SKM-1 (cell line): ENCODE data around the gene PYDC1.
"Not testable (repeated sequence)": the region's sequence is repeated elsewhere in the genome, so short reads cannot be mapped to it uniquely, and the experiment has no call there.

Source experiments
- DNase-seq: peaks from one replicate; lab custom pipeline; 2025; ENCODE audit not compliant: unreplicated experiment; lab: John Stamatoyannopoulos, UW

Gene PYDC1

DNA sequence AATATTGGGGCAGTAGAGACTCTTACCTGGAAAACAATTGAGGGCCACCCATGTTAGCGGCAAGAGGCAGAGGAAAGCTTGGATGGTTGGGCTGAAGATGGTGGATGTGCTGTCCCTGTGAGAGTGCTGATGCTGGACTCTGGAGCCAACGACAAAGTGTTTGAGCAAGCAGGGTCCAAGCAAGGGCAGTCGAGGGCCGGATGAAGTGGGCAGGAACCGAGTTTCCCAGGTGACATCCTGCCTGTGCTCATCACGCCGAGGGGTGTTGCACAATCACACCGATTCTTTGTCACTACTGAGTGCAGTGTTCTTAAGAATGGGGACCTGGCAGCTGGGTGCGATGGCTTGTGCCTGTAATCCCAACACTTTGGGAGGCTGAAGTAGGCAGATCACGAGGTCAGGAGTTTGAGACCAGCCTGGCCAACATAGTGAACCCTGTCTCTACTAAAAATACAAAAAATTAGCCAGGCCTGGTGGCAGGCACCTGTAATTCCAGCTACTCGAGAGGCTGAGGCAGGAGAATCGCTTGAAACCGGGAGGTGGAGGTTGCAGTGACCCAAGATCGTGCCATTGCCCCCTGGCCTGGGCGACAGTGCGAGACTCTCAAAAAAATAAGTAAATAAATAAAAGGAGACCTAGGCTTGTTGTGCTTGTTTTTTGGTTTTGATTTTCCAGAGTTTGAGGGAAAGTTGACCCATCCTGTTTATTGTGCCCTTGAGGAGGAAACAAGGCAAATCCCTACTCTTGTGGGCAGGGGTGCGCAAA, 20.4 kb downstream of the PYDC1 start:
- DNase-seq, result no peak

DNA sequence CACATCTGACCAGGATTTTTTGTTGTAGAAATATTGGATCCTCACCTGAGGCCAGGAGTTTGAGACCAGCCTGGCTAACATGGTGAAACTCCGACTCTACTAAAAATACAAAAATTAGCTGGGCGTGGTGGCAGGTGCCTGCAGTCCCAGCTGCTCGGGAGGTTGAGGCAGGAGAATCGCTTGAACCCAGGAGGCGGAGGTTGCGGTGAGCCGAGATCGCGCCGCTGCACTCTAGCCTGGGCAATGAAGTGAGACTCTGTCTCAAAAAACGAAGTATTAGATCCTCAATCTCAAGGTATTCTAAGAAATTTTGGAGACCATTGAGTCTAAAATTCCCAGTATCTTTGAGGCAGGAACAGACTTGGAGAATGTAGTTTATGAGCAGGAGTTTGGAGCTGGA, 21.1 kb downstream of the PYDC1 start:
- not testable (repeated sequence) for DNase-seq

DNA sequence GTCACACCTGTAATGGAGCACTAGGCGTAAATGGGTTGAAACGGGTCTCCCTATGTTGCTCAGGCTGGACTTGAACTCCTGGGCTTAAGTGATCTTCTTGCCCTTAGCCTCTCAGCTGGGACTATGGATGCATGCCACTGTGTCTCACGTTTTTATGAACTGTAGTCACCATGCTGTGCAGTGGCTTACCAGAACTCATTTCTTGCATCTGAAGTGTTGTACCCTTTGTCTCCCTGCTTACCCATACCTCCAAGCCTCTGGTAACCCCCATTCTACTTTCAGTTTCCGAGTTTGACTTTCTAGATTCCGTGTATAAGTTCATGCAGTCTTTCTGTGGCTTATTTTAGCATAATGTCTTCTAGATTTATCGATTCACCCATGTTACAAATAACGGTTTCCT, 22.0 kb downstream of the PYDC1 start:
- no peak for DNase-seq

DNA sequence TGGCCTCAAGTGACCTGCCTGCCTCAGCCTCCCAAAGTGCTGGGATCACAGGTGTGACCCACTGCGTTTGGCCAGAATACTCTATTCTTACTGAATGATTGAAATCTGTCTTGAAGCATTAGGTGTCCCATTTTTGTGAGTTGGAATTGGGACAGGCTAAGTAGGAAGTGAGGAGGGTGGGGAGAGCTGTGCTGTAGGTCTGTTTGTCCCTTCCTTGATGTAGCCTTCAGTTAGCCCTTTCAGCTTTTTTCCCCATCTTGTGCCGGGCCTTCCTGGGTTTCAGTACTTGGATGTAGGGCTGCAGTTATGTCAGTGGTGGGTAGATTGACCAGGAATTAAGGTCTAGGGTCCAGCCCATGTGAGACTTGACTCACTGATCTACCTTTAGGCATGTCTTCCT, 23.1 kb downstream of the PYDC1 start:
- no peak for DNase-seq

DNA sequence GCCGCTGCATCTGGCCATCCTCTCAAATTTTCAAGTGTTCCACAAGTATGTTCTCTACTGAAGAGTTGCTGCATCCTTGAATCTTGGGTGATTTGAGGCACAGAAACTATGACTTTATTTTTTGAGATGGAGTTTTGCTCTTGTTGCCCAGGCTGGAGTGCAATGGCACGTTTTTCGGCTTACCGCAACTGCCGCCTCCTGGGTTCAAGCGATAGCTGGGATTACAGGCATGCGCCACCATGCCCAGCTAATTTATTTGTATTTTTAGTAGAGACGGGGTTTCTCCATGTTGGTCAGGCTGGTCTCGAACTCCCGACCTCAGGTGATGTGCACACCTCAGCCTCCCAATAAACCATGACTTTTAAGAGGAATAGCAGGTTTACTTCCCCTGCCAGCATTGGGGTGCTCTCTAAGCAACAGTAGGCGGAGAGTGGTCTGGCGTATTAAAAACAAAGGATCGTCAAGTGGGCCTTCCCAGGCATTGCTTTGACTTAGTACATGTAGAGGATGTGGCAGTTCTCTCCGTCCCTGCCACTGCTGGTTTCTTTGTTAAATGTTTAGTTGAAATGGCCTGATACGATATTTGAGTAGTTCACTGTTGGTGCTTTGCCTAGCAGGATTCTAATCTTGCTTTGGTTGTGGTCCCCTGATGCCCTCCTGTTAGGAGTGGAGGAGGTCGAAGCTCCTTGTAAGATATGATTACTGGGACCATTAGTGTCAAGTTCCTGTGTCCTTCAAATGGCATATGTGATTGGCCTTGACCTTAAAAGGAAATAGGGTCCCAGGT, 23.9 kb downstream of the PYDC1 start:
- no peak for DNase-seq

DNA sequence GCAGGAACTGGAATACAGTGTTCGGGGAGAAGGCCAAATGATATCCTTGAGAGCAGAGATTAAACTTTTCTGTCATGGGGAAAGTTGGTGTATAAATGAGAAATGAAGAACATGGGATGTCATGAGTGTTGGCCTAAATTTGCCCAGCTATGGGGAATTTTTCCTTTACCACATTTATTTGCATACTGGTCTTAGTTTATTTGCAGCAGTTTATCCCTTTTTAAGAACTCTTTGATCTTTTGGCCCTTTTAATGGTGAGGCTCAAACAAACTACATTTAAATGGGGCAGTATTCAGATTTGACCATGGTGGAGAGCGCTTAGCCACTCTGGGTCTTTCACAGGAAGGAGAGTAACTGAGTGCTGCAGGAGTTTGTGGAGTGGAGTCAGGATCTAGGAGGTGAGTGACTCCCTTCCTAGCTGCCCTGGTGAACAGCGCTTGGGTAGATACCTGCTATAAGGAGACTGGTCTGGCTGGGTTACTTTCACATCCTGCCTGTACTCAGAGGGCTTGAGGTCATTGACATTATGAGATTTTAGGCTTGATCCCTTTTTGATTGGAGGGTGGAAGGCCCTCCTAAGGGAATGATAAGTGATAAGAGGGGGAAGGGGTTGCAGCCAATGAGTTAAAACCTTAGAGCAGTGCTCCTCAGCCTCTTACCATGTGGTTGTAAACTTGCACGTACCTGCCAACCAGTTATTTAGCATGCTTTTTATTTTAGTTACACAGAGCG, 25.1 kb downstream of the PYDC1 start:
- DNase-seq, result no peak

DNA sequence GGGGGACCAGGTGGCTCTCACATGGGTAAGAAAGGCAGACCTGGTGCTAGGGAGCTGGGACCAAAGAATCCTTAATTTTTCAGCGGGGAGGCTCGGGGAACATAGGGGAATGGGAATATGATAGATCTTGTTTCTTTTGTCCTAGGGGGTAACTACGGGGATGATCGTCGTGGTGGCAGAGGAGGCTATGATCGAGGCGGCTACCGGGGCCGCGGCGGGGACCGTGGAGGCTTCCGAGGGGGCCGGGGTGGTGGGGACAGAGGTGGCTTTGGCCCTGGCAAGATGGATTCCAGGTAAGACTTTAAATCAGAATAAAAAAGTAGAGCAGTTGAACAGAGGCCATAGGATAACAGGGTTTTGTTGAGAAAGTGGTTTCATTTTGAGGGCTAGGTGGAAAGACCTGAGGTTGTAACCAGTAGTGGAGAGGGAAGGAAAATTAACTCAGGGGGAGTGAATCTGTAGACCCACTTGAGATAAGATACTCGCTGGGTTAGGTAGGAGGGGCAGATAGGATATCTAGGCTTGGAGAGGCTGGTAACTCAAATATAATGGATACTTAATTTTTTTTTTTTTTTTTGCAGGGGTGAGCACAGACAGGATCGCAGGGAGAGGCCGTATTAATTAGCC, 26.0 kb downstream of the PYDC1 start:
- DNase-seq, result no peak

DNA sequence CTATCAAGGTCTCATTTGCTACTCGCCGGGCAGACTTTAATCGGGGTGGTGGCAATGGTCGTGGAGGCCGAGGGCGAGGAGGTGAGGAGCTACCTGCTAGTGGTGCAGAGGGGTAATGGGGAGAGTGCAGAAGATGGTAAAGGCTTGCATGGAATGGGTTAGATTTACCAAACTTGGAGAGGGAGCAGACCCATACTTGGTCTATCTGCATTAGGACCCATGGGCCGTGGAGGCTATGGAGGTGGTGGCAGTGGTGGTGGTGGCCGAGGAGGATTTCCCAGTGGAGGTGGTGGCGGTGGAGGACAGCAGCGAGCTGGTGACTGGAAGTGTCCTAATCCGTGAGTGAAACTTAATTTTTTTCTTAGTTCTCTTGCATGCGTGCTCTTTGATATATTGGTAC, 26.9 kb downstream of the PYDC1 start:
- DNase-seq, result no peak

DNA sequence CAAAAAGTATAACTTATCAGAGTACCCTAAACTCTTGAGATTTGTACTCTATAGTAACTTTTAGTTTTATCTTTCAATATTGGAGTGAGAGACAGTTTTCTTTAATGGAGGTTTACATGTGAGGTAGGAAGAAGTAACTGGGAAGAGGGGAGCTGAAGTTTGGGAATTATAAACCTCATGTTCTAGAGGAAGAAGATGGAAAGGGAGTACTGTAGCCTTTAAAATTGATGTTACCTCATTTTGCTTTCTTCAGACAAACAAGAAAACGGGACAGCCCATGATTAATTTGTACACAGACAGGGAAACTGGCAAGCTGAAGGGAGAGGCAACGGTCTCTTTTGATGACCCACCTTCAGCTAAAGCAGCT, 27.5 kb downstream of the PYDC1 start:
- no peak for DNase-seq

DNA sequence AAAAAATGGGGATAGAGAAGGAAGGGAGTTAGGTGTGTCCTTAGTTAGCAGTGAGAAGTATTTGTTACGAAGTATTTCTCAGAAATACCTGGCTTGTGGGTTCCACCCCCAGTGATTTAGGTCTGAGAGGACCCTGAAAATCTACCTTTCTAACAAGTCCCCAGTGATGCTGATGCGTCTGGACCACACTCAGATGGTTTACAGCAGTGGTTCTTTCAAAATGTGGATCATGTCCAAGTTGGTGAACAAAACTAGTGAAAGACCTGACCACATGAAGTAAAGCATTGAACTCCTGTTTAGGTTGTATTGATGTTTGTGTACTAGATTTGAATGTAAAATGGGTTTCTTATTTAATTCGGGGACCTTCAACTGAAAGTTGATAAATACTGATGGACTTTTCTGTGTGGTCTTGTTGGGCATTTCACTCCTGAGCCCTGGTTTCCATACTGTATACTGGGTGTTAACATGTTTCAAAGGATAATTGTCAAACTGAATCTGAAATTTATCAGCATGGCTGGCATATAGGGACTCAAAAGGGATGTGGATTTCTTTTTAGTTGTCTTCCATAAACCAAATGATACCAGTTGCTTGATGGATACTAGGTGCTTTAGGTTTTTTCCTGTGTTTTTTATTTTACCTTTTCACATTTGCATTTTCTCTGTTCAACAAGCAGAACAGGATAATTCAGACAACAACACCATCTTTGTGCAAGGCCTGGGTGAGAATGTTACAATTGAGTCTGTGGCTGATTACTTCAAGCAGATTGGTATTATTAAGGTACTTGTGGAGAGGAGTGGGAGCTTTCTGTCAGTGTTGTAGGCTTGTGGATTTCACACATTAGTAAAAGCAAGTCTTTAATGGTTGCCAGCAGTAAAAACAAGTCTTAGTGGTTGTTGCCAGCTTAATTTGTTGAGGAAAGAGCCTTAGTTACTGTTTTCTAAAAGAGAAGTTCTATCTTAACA, 28.2 kb downstream of the PYDC1 start:
- DNase-seq, result no peak

DNA sequence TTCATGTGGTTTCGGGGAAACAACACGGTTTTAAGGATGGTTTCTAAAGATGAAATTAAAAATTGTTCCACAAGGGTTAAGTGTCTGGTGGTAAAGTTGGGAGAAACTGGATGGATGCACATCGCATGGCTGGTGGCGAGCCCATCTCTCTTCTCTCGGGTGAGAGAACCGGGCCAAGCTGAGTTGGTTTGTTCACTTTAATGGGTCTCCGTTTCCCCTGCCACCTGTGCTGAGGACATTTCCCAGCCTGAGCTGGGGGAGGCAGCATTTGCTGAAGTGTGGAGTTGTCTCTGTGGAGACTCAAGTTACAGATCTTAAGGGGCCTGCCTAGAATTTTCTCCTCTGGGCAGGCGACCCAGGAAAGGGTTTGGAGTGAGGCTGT, 29.1 kb downstream of the PYDC1 start:
- no peak for DNase-seq

DNA sequence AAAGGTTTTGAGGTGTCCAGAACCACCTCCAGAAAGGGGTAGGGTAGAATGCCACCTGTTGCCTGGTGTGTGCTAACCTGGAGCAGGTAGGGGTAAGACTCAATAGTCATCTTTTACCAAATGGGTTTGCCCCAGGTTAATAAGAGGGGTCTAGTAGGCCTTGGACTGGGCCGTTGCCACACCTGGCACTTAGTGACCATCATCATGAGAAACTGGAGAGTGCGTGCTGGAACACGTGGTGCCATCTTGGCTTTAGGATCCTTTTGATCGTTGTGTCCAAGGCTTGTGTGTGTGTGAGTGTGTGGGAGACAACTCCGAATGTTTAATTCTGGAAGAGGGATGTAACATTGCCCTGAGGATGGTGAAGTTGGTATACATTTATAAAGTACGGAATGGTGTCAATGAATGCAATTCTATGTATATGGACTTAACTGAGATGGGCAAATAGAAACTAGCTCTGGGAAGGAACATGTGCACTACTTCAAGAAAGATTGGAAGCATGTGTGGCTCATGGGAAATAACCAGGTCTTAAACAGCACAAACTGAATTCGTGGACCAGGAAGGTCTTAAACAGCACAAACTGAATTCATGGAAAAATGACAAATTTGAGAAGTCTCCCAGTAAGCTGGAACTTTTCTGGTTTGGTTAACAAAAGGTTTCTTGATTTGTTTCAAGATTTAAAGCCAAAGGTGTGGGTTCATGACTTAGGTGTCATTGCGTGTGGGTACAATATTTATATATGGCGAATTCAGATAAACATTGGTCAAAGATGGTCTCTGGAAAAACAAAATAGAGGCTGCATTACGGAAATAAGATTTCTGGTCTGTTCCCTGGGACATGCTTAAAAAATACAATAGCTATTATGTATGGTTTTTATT, 29.8 kb downstream of the PYDC1 start:
- DNase-seq, result no peak

DNA sequence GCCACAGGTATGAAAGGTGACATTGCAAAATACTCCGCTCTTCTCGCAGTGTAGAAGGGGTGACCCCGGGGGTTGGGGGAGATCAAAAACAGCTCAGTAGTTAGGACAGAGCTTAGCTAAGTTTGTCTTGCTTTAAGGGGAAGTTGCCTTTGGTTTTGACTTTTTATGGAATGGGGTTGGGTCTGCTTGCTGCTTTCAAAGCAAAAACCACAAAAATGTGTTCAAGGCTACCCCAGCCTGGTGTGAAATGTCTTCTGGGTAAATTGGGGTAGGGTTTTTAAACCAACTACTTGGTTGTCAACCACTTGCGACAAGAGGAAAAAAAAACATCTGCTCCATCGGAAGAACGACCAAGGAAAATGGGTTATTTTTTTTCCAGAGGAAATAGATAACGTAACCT, 30.8 kb downstream of the PYDC1 start:
- DNase-seq, result no peak

DNA sequence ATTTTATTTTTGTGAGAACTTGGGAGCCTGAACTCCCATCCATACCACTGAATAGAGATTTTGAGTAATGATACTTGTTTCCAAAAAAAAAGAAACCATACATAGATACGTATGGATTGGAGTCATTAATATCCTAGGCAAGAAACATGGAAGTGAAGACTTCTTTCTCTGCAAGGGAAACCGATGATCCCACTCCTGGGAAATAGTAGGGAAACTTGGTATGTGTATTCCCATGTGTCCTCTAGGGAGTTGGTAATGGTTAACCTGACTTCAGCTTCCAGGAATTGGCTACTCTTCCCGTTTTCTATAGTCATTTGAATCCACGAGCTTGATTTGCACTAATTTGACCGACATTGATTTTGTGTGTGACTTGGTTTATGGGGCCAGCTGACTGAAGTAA, 31.6 kb downstream of the PYDC1 start:
- DNase-seq, result no peak

DNA sequence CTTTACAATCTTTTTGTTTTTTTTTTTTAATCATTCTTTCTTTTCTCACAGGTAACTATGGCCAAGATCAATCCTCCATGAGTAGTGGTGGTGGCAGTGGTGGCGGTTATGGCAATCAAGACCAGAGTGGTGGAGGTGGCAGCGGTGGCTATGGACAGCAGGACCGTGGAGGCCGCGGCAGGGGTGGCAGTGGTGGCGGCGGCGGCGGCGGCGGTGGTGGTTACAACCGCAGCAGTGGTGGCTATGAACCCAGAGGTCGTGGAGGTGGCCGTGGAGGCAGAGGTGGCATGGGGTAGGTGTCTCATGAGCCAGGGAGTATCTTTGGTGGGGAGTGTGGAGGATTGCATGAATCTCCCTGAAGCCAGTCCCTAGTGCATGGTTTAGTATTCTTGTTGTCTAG, 32.0 kb downstream of the PYDC1 start:
- DNase-seq, result no peak

DNA sequence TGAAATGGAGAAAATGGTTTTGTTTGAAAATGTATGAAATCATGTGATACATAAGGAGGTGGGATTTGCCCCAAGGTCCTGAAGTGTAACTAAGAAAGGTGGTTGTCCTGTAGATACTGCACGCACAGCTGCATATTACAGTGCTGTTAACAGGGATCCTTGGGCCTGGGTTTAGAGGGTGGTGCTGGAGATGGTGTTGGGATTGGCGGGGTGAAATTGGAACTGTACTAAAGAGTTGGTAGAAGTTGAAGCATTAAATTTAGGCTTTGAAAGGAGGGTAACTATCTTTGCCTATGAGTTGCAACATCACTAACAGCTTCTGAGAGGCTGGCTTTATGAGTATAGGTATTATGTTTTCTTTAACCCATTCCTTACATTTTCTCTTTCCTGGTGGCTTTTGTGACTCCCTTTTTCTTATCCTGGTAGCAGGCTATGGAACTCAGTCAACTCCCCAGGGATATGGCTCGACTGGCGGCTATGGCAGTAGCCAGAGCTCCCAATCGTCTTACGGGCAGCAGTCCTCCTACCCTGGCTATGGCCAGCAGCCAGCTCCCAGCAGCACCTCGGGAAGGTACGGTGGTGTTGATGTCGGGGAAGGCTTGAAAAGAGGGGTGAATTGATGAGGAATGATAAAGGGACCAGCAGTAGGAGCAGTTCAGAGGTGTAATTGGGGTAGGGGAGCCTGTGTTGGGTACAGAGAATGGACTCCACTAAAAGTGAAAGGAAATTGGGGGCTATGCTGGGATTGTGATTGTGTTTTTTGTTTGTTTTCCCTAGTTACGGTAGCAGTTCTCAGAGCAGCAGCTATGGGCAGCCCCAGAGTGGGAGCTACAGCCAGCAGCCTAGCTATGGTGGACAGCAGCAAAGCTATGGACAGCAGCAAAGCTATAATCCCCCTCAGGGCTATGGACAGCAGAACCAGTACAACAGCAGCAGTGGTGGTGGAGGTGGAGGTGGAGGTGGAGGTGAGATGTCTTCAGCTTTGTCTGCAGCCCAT, 33.2 kb downstream of the PYDC1 start:
- no peak for DNase-seq

DNA sequence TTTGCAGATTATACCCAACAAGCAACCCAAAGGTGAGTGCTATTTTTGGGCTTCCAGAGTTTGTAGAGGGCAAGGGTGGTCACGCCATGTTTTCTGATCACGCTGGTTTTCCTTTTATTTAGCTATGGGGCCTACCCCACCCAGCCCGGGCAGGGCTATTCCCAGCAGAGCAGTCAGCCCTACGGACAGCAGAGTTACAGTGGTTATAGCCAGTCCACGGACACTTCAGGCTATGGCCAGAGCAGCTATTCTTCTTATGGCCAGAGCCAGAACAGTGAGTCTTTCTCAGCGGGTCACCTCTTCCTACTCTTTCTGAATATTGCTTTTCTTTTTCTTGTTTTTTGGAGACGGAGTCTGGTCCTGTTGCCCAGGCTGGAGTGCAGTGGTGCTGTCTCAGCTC, 34.5 kb downstream of the PYDC1 start:
- no peak for DNase-seq

DNA sequence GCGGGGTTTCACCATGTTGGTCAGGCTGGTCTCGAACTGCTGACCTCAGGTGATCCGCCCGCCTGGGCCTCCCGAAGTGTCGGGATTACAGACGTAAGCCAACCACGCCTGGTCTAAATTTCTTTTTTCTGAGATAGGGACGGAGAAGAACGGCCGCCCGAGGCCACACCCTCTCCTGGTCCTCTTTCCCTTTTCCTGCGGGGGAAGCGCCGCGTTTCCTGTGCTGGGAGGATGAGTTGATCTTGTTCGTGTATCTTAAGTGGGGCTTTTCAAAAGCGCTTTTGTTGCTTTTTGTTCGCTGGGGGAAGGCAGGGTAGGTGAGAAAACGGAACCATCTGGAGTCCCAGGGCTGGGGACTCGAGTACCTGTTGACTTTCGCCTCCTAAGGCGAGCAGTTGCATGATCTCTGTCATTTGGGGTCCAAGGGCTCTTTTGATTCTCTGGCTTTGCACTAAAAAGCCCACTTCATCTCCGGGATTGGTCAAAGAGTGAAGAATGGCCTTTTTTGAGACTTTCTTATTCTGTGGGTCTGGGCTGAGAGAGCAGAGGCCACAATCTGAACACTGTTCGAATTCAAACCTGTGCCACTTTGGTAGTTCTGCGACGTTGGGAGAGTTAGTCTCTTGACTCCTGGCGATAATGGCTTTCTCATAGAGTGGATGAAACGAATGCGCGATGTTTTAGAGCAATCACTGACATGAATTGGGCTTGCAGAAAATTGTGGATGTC, 35.7 kb downstream of the PYDC1 start:
- no peak for DNase-seq
